Right lobe of liver (tissue), 4 donors: ENCODE results near the gene CCND3.

ENCODE experiments used
- CTCF ChIP-seq, 4 donors: fragments of 200-600 bp in 3 of 4; fragments of 450-650 bp in 1 of 4; IDR thresholded peaks; one replicate each; pipeline versions ENCODE4 v1.5.1 to v1.8.0; 2016 to 2022; ENCODE audit warnings: antibody characterized with exemption in 4 of 4, mild to moderate bottlenecking in 2 of 4
- POLR2A ChIP-seq: fragments of 450-650 bp; IDR thresholded peaks from one replicate; pipeline ENCODE4 v1.6.1; 2017; ENCODE audit warnings: antibody characterized with exemption, mild to moderate bottlenecking
- donor health status: DM: no; HTN: no; CAD: no.
- donor health status: DM: no; HTN: no; CAD: no.
- donor health status: DM: no; HTN: yes; CAD: no.

GRCh38 chr6:41914343-41914742, 27.3 kb downstream of the CCND3 start:
- TF ChIP-seq CTCF (IDR thresholded peaks at IDR 0.05) (no peak), POLR2A (no peak)
